Medulla oblongata (tissue), 1 donor: Measurements from ENCODE around the gene COL5A1.
"Not testable (repeated sequence)": the region's sequence is repeated elsewhere in the genome, so short reads cannot be mapped to it uniquely, and the experiment has no call there.

Experiments
- DNase-seq: peaks from one replicate; pipeline ENCODE4 v3.0.0-alpha.2; 2015; ENCODE audit errors: extremely low spot score

COL5A1 gene

GRCh38 chr9:134707731-134708671, 66.4 kb downstream of the COL5A1 start:
- DNase-seq, result no peak

- no peak for DNase-seq
Observed at GRCh38 chr9:134708672-134709038, 67.1 kb downstream of the COL5A1 start.

- DNase-seq, result no peak
Observed at GRCh38 chr9:134709512-134710270, 68.1 kb downstream of the COL5A1 start.

GRCh38 chr9:134710271-134710540, 68.6 kb downstream of the COL5A1 start:
- no peak for DNase-seq

GRCh38 chr9:134710901-134711300, 69.3 kb downstream of the COL5A1 start:
- DNase-seq, result no peak

GRCh38 chr9:134712243-134712642, 70.6 kb downstream of the COL5A1 start:
- no peak for DNase-seq

GRCh38 chr9:134712926-134713325, 71.3 kb downstream of the COL5A1 start:
- DNase-seq, result no peak

GRCh38 chr9:134715536-134715935, 73.9 kb downstream of the COL5A1 start:
- not testable (repeated sequence) for DNase-seq

GRCh38 chr9:134716067-134716466, 74.5 kb downstream of the COL5A1 start:
- DNase-seq, result no peak

- DNase-seq, result no peak
Observed at GRCh38 chr9:134717056-134717455, 75.5 kb downstream of the COL5A1 start.

GRCh38 chr9:134717924-134718645, 76.5 kb downstream of the COL5A1 start:
- peak; percentile 9 for DNase-seq

- DNase-seq, result no peak
Observed at GRCh38 chr9:134719331-134719730, 77.7 kb downstream of the COL5A1 start.

- DNase-seq, result no peak
Observed at GRCh38 chr9:134720136-134720753, 78.6 kb downstream of the COL5A1 start.

GRCh38 chr9:134720796-134721195, 79.2 kb downstream of the COL5A1 start:
- DNase-seq, result no peak

GRCh38 chr9:134721344-134721743, 79.7 kb downstream of the COL5A1 start:
- no peak for DNase-seq

- no peak for DNase-seq
Observed at GRCh38 chr9:134722120-134722701, 80.6 kb downstream of the COL5A1 start.

- no peak for DNase-seq
Observed at GRCh38 chr9:134723037-134723436, 81.4 kb downstream of the COL5A1 start.

GRCh38 chr9:134723491-134724190, 82.0 kb downstream of the COL5A1 start:
- no peak for DNase-seq

GRCh38 chr9:134724202-134724911, 82.8 kb downstream of the COL5A1 start:
- no peak for DNase-seq

GRCh38 chr9:134724912-134725604, 83.5 kb downstream of the COL5A1 start:
- DNase-seq, result no peak
